GM13977 (cell line): ENCODE measurements around the gene EPHB1.
"Not testable (repeated sequence)": the region's sequence is repeated elsewhere in the genome, so short reads cannot be mapped to it uniquely, and the experiment has no call there.

Experiments used
- DNase-seq: peaks from one replicate; pipeline ENCODE4 v3.0.0; 2012; ENCODE audit warnings: low spot score
- CTCF ChIP-seq: IDR thresholded peaks from 2 replicates; pipeline ENCODE4 v1.5.1; 2012; ENCODE audit warnings: mild to moderate bottlenecking, control low read depth; ENCODE audit not compliant: insufficient read depth; ENCODE audit errors: extremely low read depth, missing control alignments
- in situ Hi-C: fragments of 300-500 bp; cut with MboI; formaldehyde crosslinking; loops from one replicate; pipeline ENCODE4 v1.12.0; 2022; ENCODE audit warnings: low sequenced_read_pairs, low pct_unique_long_range_greater_than_20kb, mixed read lengths, inconsistent platforms; ENCODE audit not compliant: unreplicated experiment

EPHB1 gene

GRCh38 chr3:135017003-135017893 is 222.2 kb downstream of the EPHB1 start:
- in situ Hi-C loops, result no loop called here
- no peak for DNase-seq
- TF ChIP-seq CTCF, result no peak

GRCh38 chr3:135018149-135018923 is 223.3 kb downstream of the EPHB1 start:
- DNase-seq, result peak; percentile 25
- no peak for TF ChIP-seq CTCF
- in situ Hi-C loops, result no loop called here

- TF ChIP-seq CTCF, result no peak
- in situ Hi-C loops, result no loop called here
- no peak for DNase-seq
These were observed 225.1 kb downstream of the EPHB1 start for GRCh38 chr3:135020181-135020580.

- no peak for TF ChIP-seq CTCF
- in situ Hi-C loops, result no loop called here
- DNase-seq, result peak; percentile 31
These were observed 229.1 kb downstream of the EPHB1 start for GRCh38 chr3:135023996-135024658.

- DNase-seq, in situ Hi-C loops: not testable (repeated sequence)
These were observed 235.9 kb downstream of the EPHB1 start for GRCh38 chr3:135030768-135031615.

- no peak for TF ChIP-seq CTCF
- in situ Hi-C loops, result no loop called here
- no peak for DNase-seq
These were observed 238.7 kb downstream of the EPHB1 start for GRCh38 chr3:135033737-135034136.
